LNCAP (cell line): ENCODE data around the gene GNGT2.

Source experiments
- TF ChIP-seq, protein P1 (sequence below): fragments of 450-650 bp; IDR thresholded peaks from 2 replicates; pipeline ENCODE4 v1.5.1; 2017; ENCODE audit warnings: mild to moderate bottlenecking

Gene GNGT2

GRCh38 chr17:49227436-49228261 lies 17.3 kb upstream of the GNGT2 start:
- TF ChIP-seq, protein P1, sequence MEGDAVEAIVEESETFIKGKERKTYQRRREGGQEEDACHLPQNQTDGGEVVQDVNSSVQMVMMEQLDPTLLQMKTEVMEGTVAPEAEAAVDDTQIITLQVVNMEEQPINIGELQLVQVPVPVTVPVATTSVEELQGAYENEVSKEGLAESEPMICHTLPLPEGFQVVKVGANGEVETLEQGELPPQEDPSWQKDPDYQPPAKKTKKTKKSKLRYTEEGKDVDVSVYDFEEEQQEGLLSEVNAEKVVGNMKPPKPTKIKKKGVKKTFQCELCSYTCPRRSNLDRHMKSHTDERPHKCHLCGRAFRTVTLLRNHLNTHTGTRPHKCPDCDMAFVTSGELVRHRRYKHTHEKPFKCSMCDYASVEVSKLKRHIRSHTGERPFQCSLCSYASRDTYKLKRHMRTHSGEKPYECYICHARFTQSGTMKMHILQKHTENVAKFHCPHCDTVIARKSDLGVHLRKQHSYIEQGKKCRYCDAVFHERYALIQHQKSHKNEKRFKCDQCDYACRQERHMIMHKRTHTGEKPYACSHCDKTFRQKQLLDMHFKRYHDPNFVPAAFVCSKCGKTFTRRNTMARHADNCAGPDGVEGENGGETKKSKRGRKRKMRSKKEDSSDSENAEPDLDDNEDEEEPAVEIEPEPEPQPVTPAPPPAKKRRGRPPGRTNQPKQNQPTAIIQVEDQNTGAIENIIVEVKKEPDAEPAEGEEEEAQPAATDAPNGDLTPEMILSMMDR = peak; percentile 90

GRCh38 chr17:49226771-49227435 lies 16.5 kb upstream of the GNGT2 start:
- TF ChIP-seq, protein P1 = no peak

DNA sequence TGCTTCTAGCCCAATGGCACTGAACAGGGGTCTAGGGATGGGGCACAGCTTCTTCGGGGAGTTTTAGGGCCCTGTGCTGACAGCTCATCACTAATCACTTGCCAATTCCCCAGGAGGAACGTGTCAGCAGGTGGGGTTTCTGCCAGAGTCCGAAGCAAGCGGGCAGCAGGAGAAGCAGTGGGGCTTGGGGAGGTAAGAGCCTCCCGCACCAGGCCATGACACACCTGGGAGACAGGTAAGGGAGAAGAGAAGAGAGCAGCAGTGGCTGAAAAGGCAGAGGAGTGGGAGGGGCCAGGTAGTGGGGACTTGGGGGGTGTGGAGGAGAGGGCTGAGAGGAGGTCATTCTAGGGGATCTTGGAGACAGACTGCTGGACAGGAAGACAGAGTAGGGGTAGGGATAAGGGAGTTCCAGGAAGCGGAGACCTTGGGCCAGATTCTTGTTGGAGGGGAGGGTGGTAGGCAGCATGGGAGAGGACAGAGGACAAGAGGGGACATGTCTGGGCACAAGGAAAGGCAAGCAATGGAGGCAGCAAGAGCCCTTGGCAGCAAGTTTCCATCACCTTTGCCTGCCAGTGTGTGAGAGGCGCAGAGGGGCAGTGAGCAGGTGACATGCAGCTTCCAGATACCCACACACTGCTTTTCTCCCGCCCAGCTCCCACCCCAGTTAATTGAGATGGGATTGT lies 15.3 kb upstream of the GNGT2 start:
- TF ChIP-seq, protein P1 = no peak

GRCh38 chr17:49224997-49225337 lies 14.6 kb upstream of the GNGT2 start:
- TF ChIP-seq, protein P1 = no peak

- TF ChIP-seq, protein P1 = no peak
Measured at GRCh38 chr17:49224198-49224996, 14.0 kb upstream of the GNGT2 start.

- TF ChIP-seq, protein P1 = peak; percentile 82
Measured at GRCh38 chr17:49223517-49224197, 13.3 kb upstream of the GNGT2 start.

- TF ChIP-seq, protein P1 = no peak
Measured at GRCh38 chr17:49223168-49223516, 12.8 kb upstream of the GNGT2 start.
